ENCODE results near the gene RAB6D.
"Not testable (repeated sequence)": the region's sequence is repeated elsewhere in the genome, so short reads cannot be mapped to it uniquely, and the experiment has no call there.

The RAB6D gene

DNA sequence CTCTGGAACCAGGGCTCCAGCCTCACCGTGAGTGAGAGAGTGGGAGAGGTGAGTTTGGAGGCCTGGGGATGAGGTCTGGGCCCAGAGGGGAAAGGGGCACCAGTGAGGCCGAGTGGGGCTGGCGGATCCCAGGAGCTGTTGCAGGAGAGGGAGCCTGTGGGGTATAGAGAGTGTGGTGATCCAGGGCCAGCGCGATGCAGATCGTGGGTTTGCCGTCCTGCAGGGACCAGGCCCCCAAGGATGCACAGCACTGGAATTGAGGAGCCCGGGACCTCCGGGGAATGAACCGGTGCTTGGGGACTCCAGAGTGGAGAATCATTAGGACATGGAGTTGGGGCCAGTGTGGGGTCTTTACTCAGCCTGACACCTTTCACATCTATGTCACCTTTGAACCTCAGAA, 25.7 kb upstream of the RAB6D start:
- CTCF ChIA-PET = no interaction called here
- no peak for DNase-seq (ENCODE audit: low read depth, low spot score)
- POLR2A ChIA-PET = no interaction called here
- H3K4me3 ChIP-seq (ENCODE audit: low read depth, low read length) = no peak overlapping the region
- TF ChIP-seq, protein P1, sequence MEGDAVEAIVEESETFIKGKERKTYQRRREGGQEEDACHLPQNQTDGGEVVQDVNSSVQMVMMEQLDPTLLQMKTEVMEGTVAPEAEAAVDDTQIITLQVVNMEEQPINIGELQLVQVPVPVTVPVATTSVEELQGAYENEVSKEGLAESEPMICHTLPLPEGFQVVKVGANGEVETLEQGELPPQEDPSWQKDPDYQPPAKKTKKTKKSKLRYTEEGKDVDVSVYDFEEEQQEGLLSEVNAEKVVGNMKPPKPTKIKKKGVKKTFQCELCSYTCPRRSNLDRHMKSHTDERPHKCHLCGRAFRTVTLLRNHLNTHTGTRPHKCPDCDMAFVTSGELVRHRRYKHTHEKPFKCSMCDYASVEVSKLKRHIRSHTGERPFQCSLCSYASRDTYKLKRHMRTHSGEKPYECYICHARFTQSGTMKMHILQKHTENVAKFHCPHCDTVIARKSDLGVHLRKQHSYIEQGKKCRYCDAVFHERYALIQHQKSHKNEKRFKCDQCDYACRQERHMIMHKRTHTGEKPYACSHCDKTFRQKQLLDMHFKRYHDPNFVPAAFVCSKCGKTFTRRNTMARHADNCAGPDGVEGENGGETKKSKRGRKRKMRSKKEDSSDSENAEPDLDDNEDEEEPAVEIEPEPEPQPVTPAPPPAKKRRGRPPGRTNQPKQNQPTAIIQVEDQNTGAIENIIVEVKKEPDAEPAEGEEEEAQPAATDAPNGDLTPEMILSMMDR (IDR thresholded peaks at IDR 0.05; ENCODE audit: insufficient read depth, low read length, missing control alignments) = no peak

DNA sequence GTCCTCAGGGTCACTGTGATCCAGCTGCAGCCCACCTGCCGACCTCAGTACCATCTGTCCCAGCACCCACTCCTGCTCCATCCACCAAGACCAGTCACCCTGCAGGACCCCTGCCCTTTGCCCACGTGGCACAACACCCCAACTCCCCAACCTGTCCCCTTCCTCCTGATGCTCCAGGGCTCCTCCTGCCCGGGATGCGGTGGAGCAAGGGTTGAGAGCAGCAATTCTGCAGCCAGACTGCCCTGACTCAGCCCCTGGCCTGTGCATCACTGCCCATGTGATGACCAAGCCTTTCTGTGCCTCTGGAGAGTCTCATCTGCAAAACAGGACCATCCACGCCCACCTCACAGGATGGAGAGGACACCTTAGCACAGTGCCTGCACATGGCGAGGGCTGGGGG, 24.9 kb upstream of the RAB6D start:
- DNase-seq (ENCODE audit: low read depth, low spot score); POLR2A ChIA-PET; H3K4me3 ChIP-seq (ENCODE audit: low read depth, low read length); CTCF ChIA-PET: not testable (repeated sequence)

DNA sequence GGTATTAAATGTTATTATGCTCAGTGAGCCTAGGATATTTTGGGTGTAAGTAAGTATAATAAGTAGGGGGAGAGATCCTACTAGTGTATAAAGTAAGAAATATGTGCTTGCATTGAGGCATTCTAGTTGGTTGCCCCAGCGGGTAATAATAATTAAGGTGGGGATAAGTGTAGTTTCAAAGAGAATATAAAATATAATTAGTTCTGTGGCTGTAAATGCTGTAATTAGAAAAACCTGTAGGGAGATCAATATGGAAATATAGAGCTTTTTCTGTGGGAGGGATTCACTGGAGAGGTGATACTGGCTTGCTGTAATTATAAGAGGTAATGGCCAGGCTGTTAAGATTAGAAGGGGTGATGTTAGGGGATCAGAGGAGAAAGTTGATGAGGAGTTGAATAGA, 9.1 kb upstream of the RAB6D start:
- CTCF ChIA-PET; DNase-seq (ENCODE audit: low read depth, low spot score); POLR2A ChIA-PET; H3K4me3 ChIP-seq (ENCODE audit: low read depth, low read length): not testable (repeated sequence)

DNA sequence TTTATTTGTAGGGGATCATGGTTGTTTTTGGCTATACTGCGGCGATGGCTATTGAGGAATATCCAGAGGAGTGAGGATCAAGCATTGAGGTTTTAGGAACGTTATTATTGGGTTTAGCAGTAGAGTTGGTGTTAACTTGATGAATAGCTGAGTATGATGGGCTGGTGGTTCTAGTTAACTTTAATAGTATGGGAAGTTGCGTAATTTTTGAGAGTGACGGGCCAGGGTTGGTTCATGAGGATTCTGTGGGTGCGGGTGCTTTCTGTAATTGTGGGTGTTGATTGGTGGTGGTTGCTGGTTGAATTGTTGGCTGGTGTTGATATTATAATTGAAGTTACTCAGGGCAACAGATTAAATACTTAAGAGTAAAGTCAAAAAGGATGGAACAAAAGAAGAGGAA, 6.0 kb upstream of the RAB6D start:
- TF ChIP-seq, protein P1 (IDR thresholded peaks at IDR 0.05; ENCODE audit: insufficient read depth, low read length, missing control alignments) = no peak
- no peak overlapping the region for H3K4me3 ChIP-seq (ENCODE audit: low read depth, low read length)
- ChIA-PET POLR2A (no interaction called here), CTCF (no interaction called here)
- DNase-seq (ENCODE audit: low read depth, low spot score) = no peak

DNA sequence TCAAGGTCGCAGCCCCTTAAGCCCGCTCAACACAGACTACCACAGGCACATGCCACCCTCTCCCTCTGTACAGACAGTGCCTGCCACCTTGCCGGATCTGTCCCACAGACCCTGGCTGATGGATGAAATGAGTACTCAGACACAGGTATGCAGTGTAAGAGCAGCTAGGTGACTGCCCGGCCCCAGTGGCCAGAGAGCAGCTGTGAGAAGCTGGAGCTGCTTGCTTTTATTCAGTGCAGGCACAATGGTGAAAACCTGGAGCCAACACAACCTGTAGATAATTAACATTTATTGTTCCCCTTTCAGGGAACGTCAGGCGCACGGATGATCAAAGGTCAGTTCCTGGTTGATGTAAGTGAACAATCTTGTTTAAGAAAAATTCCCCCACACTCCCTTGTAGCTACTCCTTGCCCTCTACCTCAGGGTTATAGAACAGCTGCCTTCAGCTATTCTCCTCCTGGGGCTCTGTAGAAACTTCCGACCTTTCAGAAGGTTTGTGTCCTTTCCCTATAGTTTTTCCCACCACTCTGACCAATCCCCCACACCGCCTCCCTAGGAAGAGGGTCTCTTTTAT, 4.6 kb upstream of the RAB6D start:
- DNase-seq (ENCODE audit: low read depth, low spot score); CTCF ChIA-PET; H3K4me3 ChIP-seq (ENCODE audit: low read depth, low read length); POLR2A ChIA-PET: not testable (repeated sequence)

DNA sequence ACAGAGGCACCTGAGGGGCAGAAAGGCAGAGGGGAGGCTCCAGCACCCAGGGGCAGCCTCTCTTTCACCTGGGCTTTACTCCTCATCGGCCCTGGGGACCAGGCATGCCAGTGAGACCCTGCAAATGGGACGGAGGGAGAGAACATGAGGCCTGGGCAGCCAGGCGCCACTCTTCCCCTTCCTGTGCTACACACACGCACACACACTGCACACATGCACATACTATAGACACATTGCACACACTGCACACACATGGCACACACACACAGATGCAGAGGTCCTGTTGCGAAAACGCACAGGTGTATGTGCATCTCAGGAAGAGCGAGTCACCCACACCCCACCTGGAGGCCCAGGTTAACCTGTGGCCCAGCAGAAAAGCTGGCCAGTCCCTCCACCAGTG, 3.4 kb upstream of the RAB6D start:
- ChIA-PET POLR2A (no interaction called here), CTCF (no interaction called here)
- TF ChIP-seq, protein P1 (IDR thresholded peaks at IDR 0.05; ENCODE audit: insufficient read depth, low read length, missing control alignments) = no peak
- H3K4me3 ChIP-seq (ENCODE audit: low read depth, low read length) = no peak overlapping the region
- no peak for DNase-seq (ENCODE audit: low read depth, low spot score)

DNA sequence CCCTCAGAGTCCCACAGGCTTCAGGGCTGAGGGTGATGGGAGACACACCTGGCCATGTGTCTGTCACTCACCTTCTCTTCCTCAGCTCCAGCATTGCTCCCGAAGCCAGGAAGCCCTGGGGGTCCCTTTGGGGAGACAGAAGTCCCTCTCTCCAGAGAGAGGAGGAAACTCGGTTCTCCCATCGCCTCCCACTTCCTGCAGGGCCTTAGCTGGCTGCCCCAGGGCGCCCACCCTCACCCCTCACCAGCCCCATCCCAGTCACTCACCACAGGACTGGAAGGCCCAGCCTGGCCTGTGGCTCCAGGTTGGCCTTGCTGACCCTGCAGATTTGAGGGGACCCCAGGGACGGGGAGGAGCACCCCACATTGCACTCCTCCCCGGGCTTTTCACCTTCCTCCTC, 2.7 kb upstream of the RAB6D start:
- TF ChIP-seq, protein P1 (IDR thresholded peaks at IDR 0.05; ENCODE audit: insufficient read depth, low read length, missing control alignments) = no peak
- DNase-seq (ENCODE audit: low read depth, low spot score) = no peak
- no peak overlapping the region for H3K4me3 ChIP-seq (ENCODE audit: low read depth, low read length)
- CTCF ChIA-PET = no interaction called here
- POLR2A ChIA-PET = no interaction called here

DNA sequence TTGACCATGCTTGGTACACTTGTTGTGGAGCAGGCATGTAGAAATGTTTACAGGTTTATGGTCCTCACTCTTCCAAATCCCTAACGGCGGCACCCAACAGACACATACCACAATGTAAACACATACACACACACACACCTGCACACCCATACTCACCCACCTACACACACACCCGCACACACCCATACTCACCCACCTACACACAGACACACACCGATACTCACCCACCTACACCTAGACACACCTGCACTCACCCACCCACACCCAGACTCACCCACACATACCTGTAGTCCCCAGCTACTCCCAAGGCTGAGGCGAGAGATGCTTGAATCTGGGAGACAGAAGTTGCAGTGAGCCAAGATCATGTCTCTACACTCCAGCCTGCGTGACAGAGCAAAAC, 1.5 kb upstream of the RAB6D start:
- DNase-seq (ENCODE audit: low read depth, low spot score) = no peak
- H3K4me3 ChIP-seq (ENCODE audit: low read depth, low read length) = no peak overlapping the region
- POLR2A ChIA-PET = no interaction called here
- CTCF ChIA-PET = no interaction called here
- TF ChIP-seq, protein P1 (IDR thresholded peaks at IDR 0.05; ENCODE audit: insufficient read depth, low read length, missing control alignments) = no peak

DNA sequence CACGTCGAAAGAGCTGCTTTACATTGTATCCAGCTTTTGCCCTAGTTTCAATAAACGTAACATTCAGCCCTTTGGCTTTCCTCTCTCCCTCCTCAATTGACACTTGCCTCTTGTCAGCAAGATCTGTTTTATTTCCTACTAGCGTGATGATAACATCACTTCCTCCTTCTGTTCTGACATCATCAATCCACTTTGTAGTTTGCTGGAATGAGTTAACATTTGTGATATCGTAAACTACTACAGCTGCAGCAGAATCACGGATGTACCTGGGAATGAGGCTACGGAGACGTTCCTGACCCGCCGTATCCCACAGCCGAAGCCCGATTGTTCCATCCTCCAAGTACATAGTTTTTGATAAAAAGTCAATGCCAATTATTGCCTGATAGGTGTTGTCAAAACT, 755 bp downstream of the RAB6D start:
- CTCF ChIA-PET; DNase-seq (ENCODE audit: low read depth, low spot score); POLR2A ChIA-PET; H3K4me3 ChIP-seq (ENCODE audit: low read depth, low read length): not testable (repeated sequence)

DNA sequence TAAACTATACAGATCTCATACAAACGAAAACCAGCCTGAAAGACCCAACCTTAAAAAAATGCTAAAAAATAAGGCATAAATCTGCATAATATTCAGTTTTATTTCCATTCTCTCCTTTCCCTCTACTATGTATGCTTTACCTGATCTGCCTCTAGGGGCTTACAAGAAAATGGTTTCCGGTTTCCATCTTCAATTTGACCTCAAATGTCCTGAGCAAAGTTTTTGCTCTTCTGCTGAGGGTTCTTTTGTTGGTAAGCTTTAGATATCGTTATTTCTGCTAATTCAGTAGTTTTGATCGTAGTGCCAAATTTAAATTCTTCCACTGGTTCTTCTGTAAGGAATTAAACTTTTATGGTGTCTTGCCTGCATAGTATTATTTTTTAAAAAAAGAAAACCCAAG, 2.2 kb downstream of the RAB6D start:
- CTCF ChIA-PET; DNase-seq (ENCODE audit: low read depth, low spot score); POLR2A ChIA-PET; H3K4me3 ChIP-seq (ENCODE audit: low read depth, low read length): not testable (repeated sequence)

DNA sequence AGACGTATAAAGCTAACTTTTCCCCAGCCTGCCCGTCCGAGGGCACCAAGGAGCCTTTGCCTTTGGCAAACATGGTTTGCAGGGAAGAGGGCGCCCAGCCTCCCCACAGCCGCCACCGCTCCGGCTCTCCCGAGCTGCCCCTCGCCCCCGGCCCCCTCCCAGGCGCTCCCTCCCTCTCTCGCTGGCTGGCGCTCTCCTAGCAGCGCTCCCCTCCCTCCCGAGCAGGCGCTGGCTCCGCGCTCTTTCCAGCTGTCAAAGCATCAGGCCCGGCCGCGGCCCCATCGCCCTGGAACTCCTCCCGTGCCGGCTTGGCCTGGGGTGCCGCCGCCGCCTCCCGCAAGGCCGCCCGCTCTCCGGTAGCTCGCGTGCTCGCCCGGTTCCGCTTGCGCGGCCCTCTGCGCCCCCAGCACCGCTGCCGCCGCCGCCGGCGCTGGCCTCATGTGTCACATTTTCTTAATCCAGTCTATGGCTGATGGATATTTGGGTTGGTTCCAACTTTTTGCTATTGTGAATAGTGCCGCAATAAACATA, 10.7 kb downstream of the RAB6D start:
- POLR2A ChIA-PET; CTCF ChIA-PET; DNase-seq (ENCODE audit: low read depth, low spot score); H3K4me3 ChIP-seq (ENCODE audit: low read depth, low read length): not testable (repeated sequence)

Measured in AG04449 (cell line).